Posterior cingulate gyrus (tissue), 11 donors: Measurements from ENCODE around the gene LOC128125822.

Source experiments
- DNase-seq, 10 donors: peaks; one replicate each; pipeline versions ENCODE4 v3.0.0 to v3.0.0-alpha.2; 2020 to 2021; ENCODE audit warnings: mixed read lengths in 3 of 10
- intact Hi-C: fragments of 100-400 bp; cut with DNase I; formaldehyde crosslinking; loops from one replicate; pipeline ENCODE4 v1.15.1; 2023

The LOC128125822 gene

DNA sequence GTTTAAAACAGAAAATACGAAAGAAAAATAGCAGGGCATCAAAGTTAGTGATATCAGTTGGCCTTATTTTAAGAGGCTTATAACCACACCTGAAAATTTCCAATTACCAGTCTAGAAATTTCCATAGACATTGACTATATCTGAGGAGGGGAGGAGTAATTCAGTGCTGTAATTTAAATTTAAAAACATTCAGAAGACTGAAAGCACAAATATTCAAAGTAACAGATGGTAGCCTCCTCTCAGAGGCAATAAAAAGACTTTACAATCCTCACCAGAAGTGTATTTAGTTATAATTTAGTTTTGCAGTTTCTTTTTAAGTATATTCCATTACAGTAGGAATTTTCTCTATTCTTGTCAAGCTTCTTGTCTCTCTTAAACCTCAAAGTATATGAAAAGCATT, 18.4 kb upstream of the LOC128125822 start:
- intact Hi-C loops, result no loop called here
- DNase-seq, result no peak

DNA sequence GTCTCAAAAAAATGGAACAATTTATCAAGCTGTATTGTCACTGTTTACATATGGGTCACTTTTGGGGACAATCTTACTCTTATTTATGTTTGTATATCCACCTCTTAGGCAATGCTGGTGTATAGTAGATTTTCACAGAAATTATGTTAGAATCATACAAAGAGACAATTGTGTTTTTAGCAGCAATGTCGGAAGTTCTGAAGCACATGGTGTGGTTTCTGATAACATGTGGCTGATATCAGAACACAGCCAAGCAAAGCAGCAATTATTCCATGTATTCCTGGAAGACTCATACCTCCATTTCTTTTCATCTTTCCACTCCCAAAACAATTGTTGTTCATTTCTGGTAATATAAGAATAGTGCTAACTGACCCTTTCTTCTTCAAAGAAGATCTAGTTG, 17.5 kb upstream of the LOC128125822 start:
- DNase-seq, result no peak
- intact Hi-C loops, result no loop called here

DNA sequence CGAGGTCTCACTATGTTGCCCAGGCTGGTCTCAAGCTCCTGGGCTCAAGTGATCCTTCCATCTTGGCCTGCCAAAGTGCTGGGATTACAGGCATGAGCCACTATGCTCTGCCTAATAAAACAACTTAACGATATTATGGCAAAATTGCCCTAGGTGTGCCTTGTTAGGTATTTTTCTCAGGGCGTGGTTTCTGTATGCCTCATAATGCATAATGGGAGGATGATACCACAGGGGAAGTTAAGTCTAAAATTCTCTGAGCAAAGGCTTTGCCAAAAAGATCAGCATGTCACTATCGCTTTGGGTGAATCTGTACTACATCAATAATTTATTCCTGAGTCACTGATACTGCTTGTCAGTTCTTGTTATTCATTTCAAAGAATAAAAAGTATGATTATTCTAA, 15.9 kb upstream of the LOC128125822 start:
- DNase-seq, result no peak
- intact Hi-C loops, result no loop called here

DNA sequence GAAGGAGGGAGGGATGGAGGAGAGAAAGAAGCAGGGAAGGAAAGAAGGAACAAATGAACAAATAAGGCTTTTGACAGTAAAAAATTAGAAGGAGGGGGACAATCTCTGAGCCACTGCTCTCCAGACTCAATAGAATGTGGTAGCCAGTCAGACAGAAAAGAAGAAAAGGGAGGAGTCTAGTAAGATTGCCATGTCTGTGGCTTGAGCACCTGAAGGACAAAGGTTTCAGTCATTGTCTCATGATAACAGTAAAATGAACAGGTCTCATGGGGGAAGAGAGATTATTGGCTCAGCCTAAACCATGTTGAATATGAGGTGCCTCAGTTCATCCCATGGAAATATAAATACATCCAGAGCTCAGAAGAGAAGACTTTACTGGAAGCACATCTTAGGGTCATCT, 14.0 kb upstream of the LOC128125822 start:
- intact Hi-C loops, result no loop called here
- DNase-seq, result no peak

DNA sequence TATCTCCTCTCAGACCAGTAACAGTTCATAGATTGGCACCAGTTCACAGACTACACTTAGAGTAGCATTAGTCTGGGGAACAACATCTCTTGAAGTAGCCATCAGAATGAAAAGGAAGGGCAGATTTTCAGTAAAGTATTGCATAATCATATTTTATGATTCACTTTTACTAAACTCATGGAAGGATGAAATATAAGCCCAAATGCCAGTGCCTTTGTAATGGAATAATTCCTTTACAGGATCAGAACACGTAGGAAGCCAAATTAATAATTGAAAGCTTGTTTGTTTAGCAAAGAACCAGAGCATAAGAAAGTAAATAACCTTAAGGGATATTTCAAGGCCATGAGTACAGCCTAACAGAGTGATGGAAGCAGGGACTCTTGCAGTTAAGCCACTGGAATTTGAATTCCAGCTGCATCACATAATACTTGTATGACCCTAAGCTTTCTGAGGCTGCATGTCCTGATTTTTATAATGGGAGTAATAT, 11.4 kb upstream of the LOC128125822 start:
- intact Hi-C loops, result no loop called here
- DNase-seq, result no peak

DNA sequence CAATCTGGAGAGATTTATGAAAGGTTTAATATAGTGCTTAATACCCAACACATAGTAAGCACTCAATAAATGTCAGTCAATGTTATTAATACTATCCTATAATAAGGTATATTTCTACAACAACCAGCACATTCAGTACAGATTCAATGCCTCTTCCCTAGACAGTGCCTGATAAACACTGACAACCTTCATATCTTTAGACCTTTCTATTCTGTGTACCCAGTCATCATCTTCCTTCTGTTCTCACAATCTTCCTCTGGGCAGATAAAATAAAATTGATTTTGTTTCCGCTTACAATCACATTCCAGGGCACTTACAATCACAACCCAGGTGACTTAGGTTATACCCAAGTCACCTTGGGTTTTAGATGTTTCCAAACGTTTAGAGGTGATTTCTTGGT, 11.0 kb upstream of the LOC128125822 start:
- intact Hi-C loops, result no loop called here
- DNase-seq, result no peak

DNA sequence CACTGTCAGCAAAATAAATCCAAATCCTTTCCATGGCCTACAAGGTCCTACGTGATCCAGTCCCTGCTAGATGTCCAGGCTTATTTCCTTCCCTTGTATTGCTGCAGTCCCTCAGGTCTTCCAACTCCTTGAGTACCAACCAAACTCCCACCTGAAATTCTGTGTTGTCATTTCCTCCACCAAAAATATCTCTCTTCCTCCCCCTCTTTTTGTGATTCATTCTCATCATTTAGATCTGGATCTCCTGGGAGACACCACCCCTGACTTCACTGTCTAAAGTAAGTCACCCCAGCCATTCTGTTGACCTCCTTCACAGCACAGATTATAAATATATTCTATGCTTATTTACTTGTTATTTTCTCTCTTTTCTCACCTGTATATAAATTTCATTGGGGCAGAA, 9.0 kb upstream of the LOC128125822 start:
- DNase-seq, result no peak
- intact Hi-C loops, result no loop called here

DNA sequence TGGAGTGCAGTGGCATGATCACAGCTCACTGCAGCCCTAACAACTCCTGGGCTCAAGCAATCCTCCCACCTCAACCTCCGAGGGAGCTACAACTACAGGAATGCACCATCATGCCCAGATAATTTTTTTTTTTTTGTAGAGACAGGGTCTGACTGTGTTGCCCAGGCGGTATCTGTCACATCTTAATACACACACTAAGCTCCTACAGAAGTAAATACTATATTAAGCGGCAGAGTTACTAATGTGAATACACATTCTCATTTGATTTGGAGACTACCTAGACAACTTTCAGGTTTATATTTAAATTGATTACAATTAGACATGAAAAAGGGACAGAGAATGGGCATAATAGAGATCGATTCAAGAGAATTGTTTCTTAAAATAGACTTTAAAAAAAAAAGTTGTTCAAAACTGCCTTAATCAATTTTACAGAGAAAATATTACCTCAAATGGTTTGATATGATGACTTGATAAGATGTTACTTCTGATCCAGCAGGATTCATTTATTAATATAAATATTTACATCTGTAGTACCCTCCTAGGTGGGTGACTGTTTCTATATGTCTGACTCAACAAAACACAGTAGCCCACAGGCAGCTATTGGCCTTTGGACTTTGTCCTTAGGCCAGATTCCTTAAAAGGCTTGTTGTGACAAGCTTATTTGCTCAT, 7.1 kb upstream of the LOC128125822 start:
- intact Hi-C loops, result no loop called here
- DNase-seq, result no peak

DNA sequence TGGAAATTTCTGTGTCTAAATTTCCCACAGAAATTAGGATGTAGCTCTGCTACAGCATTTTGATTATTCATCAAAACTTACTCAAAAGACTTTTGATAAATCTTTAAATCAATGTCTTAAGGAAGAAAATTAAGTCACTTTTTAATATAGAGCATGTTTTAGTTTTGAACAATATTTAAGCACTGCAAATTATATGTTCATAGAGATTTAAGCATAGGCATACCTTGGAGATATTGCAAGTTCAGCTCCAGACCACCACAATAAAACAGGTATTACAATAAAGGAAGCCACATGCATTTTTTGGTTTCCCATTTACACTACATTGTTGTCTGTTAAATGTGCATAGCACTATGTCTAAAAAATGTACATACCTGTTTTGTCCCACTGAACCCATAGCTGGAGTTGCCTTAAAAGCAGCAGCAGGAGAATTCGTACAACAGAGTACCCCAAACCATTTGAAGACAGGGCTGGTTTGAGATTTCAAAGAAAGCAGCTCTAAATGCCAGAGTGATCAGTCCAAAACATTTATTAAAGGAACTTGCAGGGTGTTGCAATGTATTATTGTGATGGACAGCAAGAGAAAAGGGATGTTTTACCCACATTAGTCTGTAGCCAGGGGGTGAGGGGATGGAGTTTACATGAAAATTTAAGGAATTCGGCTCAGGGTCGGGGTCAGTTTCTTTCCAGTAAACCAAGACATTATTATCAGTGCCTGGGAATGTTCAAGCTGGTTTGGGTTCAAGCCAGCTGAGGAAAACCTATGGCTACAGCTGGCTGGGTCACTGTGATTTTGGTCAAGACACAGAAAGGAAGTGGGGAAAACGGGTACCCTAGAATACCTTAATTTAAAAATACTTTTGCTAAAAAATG, 6.3 kb upstream of the LOC128125822 start:
- intact Hi-C loops, result no loop called here
- DNase-seq, result no peak

DNA sequence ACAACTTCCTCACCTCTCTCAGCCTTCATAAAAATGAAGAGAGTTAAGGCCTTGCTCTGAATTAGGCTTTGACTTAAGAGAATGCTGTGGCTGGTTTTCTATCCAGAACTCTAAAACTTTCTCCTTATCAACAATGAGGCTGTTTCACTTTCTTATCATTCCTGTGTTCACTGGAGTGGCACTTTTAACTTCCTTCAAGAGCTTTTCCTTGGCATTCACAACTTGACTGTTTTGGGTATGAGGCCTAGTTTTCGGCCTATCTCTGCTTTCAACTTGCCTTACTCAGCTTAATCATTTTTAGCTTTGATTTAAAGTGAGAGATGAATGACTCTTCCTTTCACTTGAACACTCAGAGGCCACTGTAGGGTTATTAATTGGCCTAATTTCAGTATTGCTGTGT, 4.3 kb upstream of the LOC128125822 start:
- intact Hi-C loops, result no loop called here

DNA sequence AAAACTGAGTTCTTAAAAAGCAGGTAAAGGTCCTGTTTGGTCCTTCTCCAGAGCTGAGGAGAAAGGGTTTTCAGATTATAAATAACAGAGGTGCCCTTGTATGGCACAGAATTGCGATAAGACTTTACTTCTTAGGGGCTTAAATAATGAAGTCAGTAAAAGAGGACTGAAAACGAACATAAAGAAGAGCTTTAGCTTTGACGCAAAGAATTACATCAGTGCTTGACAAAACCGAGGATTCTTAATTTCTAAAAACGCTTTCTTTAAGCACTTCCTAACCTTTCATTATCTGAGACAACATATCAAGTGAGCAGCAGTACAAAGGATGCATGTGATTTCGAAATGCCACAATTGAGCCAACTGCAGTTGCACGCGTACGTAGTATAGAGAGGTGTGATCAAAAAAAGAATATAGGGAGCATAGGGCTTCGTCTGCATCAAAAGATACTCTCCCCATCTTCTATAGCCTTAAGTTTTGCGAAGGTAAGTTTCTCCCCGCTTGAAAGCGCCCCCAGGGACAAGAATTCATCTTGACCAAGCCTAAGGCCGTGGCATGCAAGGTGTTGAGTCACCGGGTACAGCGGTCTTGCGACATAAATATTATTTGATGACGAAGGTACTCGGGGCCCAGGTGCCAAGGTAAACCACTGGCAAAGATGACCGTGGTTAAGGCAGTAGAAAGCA, 778 bp upstream of the LOC128125822 start:
- intact Hi-C loops, result loop anchor here (2.0 kb wide), 1 partner anchor 65 kb away; no protein-coding TSS in a partner anchor
- DNase-seq, result peak in 5 of 10 donors; percentile 17 to 88 (median 23)

More for the DNA sequence above, 4.3 kb upstream of the LOC128125822 start:
- no peak for DNase-seq

DNA sequence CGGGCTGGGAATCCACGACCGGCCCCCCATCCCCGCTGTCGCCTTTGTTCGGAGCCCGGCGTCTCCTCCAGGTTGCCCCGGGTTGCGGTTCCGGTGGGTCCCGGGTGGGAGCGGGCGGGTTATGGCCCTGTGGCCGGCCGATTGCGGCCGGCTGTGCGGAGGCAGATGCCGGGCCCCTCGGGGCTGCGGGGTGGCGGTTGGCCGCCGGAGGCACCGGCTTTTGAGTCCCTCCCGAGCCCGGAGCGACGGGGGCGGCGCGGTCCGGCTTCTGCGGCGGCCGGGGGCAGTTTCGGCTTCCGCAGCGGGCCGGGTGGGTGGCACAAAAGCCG, 431 bp downstream of the LOC128125822 start:
- DNase-seq, result peak in 2 of 10 donors; percentile 60 to 79
- intact Hi-C loops, result loop anchor here (2.0 kb wide), 1 partner anchor 64 kb away; no protein-coding TSS in a partner anchor

DNA sequence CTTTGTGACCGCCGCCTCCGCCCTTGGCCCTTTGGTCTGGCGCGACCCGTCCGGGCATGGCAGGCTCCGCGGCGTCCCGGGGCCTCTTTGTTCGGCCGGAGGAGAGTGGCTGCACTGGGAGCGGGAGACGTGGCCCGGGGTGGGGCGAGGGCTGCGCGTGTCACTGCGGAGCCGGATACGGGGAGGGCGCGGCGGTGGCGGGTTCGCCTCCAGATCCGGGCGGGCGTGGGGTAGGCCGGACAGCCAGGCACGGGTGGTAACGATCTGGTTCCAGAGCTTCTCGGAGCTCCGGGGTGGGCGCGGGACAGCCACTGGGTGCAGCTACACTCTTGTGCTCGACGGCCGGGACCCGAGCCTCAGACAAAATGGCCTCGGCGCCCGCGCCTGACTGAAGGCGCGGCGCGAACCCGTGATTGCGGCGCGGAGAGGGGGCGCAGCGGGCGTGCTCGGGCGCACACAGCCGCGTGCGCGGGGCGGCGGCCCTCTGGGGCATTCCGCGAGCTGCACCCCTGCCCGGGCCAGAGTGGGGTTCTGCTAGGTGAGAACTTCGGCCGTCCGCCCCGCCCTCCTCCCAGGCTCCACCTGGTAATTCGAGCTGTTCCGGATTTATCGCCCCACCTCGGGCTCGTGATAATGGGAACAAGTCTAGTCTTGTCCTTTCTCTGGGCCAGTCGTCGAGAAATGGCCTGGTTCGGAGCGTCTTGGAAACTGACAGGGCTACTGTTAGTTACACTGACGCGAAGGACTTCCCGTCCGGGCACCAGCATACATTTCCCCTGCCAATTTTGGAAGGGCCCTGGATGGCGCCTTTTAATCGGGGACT, 1.0 kb downstream of the LOC128125822 start:
- DNase-seq, result peak; percentile 46 to 92 (median 52)
- intact Hi-C loops, result loop anchor here (2.0 kb wide), 1 partner anchor 64 kb away; no protein-coding TSS in a partner anchor

DNA sequence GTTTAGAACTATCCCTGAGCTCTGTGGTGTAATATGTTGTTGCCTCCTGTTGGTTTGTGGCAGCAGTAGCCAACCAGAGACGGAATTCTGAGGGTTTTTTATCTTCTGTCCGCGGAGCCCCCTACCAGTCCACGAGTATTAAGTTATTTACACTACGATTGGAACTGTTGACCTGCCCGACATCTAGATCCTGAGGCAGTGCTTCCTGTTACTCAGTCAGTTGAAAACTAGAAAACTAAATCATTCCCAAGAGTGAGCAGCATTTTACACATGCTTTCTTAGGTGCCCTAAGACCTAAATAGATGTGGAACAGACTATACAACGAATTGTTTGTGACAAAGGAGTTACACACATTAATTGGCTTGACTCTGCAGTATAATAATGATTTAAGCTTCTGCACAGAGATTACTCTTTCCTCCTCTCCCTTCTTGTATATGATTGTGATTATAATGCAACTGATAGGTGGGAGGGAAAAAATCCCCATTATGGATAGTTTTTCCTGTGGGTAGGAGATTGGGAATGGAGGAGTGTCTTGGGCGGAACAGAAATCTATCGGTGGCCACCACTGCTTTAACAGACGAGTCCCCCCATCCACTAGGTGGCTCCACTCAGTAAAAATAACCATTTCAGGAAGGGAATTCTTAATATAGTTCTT, 1.7 kb downstream of the LOC128125822 start:
- intact Hi-C loops, result loop anchor here (2.0 kb wide), 1 partner anchor 63 kb away; no protein-coding TSS in a partner anchor
- DNase-seq, result peak in 1 of 10 donors; percentile 42

DNA sequence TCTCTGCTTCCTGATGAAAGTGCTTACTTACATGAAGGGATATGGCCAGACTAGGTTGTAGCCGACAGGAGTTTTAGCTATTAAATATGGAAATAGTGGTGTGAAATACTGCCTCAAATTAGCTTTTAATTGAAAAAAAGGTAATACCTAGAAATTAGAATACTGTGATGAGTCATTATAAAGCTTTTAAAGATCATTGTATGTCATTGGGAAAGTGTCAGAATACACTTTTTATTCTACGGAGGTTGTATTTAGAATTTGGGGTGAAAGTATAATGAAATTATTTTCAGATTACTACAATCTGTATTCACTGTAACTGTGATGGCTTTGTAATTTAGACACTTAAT, 2.2 kb downstream of the LOC128125822 start:
- intact Hi-C loops, result no loop called here

DNA sequence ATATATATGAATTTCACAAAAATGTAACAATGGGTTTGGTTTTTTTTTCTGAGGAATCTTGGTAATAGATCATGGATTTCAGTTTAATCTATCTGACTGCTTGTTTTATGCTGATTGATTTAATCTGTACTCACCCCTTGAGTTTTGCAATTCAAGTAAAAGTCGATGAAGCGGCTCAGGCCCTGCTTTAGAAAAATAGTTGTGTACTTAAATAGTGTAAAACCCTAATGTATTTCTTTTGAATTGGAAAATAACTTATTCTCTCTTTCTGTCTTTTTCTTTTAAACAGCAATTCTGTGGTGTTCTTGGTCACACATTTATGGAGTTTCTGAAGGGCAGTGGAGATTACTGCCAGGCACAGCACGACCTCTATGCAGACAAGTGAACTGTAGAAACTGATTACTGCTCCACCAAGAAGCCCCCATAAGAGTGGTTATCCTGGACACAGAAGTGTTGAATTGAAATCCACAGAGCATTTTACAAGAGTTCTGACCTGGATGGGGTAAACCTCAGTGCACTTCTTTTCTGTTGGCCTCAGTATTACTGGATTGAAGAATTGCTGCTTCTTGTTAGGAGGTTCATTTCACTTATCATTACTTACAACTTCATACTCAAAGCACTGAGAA, 4.0 kb downstream of the LOC128125822 start:
- intact Hi-C loops, result no loop called here
- peak in 1 of 10 donors; percentile 11 for DNase-seq

More for the DNA sequence above, 2.2 kb downstream of the LOC128125822 start:
- no peak for DNase-seq

DNA sequence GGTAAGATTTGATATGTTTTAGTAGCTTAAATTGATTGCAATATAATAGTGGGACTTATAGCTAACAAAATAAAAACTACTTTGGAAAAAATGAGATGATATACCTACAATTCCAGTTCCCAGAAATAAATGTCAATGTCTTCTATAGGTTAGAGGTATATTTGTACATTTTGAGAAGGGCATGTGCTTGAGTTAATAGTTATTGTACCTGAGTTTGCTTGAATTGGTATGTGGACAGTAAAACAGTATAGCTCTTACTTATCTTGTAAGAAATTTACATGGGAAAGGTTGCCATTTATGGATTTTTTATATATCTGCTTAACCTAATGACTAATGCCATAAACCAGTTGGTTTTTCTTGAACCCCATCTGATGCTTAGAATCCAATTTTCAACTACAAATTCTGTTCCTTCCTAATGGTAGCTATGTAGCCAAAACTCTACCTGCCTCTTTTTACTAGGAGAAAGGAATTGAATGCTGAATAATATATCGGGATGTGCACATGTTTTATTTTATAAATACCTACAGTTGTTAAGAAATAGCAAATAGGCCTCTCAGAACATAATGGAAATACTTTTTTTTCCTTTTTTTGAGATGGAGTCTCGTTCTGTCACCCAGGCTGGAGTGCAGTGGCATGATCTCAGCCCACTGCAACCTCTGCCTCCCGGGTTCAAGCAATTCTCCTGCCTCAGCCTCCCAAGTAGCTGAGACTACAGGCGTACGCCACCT, 4.9 kb downstream of the LOC128125822 start:
- intact Hi-C loops, result no loop called here
- no peak for DNase-seq

DNA sequence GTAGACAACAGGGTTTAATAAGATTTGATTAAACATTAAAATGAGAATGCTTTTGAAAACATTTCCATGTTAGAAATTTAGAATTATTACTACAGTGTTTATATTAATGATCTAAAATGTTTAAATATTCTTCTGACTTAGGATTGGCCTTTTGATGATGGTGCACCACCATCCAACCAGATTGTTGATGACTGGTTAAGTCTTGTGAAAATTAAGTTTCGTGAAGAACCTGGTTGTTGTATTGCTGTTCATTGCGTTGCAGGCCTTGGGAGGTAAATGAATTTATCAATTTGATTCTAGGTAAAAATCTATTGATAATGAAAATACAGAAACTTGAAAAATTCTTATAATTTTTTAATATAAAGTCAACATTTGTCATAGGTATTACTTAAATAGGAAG, 6.5 kb downstream of the LOC128125822 start:
- intact Hi-C loops, result no loop called here
- no peak for DNase-seq
